ENCODE results near the gene CERS2.

The CERS2 gene

DNA sequence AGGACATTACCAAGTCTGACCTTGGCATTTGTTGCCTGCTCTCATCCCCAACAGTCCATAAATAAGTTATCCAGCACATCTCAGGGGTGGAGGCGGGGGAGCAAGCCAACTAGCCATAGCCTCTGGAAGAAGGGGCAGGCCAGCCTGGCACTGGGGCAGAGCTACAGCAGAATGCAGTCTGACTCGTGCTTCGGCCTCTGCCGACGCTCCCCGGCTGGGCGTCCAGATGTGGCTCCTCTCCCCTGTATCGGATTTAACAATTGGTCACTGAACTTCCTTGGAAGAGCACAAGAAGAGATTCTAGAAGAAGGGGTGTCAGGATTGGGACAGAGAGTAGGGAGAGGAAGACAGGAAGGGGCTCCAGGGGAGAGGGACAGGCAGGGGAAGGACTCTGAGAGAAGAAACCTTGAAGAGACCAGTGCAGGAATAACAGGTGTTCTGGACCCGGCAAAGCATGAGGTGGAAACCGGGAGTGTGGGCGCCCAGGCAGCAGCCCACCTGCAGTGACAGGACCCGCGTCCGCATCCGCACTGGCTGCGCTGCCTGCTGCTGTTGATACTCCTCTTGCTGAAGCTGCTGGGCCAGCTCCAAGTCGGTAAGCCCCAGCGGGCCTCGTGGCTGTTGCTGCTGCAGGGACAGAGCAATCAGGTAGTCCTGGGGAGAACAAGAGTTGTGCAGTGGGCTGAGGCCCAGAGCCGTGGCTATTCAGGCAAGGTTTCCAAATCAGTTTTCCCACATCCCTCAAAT, 22.7 kb upstream of the CERS2 start:
- DNase-seq: no peak

DNA sequence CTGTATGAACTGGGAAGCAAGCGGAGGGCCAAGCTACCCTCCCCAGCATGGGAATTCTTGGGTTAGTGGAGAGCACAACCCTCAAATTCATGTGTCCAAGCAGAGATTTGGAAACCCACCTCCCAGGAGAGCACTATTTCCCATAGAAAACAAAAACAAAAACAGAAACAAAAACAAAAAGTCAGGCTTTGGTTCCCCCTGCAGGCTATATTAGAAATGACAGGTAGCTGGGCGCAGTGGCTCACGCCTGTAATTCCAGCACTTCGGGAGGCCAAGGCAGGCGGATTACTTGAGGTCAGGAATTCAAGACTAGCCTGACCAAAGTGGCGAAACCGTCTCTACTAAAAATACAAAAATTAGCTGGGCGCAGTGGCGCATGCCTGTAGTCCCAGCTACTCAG, 21.3 kb upstream of the CERS2 start:
- DNase-seq: no peak

DNA sequence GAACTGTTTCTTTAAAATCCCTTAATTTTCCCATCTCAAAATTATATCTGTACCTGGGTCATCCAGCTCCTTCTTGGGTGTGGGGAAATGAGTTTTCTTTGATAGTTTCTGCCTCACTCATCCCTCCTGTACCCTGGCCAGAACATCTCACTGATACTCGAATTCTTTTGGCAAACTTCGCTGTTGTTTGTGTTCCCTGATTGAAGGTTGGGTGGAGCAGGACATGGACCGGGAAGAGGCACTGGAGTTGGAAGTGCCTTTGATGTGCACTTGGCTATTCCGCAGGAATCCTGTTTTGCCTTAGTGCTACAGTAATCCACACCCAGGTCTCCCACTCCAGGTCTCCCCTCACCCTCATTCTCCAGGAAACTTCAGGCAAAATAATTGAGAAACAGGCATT, 20.8 kb upstream of the CERS2 start:
- no peak for DNase-seq

DNA sequence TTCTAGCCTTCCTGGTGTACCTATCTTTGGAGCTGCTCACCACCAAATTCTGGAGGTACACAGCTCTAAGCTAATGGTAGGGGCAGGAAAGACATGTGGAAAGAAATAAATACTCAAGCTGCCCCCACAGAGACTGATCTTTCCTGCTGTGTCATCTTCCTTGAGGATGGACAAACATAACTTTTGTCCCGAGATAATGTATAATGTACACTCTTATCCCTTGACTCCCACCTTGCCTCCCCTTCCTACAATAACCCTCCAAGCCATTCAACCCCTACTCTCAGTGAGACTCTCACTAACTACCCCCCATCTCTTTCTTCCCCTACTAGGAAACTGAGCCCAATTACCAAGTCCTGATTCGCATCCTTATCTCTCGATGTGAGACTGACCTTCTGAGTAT, 19.6 kb upstream of the CERS2 start:
- no peak for DNase-seq

DNA sequence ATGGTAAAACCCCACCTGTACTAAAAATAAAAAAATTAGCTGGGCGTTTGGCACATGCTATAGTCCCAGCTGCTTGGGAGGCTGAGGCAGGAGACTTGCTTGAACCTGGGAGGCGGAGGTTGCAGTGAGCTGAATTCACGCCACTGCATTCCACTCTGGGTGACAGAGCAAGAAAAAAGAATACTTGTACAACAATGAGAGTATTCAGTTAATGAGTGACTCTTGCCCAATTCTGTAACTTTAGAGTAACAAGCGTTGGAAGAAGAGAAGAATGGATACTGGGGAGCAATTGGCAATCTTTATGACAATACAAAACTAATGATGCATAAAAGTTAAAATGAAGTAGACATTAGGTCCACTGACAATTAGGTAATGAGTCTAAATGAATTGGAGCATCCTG, 18.0 kb upstream of the CERS2 start:
- no peak for DNase-seq

DNA sequence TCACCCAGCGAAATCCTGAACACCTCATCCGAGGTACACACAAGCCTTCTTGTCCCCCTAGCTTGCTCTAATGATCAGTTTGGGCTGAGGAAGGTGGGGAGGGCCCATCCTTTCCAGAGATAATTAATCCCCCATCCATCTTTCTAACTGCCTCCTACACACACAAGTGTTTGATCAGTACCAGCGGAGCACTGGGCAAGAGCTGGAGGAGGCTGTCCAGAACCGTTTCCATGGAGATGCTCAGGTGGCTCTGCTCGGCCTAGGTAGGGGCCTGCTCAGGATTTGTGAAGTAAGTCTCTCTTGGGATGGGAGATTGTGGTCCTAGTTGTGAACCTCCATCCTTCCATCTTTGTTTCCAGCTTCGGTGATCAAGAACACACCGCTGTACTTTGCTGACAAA, 13.3 kb upstream of the CERS2 start:
- DNase-seq: no peak

DNA sequence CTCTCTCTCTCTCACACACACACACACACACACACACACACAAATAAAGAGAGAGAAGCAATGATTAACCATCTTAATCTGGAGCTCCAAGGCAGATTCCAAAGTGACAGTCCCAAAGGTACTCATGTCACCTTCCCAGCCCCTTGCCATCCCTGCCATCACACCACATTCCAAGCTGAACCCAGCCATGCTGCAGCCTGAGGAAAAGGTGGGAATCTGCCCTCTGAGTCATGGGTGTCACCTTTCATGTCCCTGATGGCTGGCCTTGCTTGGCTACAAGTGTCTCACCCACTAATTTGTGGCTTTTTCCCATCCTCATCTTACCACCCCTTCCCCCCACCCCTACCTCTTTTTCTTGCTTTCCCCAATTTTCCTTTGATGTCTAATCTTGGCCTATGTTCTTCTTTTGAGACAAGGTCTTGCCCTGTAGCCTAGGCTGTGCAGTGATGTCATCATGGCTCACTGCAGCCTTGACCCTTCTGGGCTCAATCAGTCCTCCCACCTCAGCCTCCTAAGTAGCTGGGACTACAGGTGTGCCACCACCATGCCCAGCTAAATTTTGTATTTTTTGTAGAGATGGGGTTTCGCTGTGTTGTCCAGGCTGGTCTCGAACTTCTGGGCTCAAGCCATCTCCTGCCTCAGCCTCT, 10.7 kb upstream of the CERS2 start:
- no peak for DNase-seq

DNA sequence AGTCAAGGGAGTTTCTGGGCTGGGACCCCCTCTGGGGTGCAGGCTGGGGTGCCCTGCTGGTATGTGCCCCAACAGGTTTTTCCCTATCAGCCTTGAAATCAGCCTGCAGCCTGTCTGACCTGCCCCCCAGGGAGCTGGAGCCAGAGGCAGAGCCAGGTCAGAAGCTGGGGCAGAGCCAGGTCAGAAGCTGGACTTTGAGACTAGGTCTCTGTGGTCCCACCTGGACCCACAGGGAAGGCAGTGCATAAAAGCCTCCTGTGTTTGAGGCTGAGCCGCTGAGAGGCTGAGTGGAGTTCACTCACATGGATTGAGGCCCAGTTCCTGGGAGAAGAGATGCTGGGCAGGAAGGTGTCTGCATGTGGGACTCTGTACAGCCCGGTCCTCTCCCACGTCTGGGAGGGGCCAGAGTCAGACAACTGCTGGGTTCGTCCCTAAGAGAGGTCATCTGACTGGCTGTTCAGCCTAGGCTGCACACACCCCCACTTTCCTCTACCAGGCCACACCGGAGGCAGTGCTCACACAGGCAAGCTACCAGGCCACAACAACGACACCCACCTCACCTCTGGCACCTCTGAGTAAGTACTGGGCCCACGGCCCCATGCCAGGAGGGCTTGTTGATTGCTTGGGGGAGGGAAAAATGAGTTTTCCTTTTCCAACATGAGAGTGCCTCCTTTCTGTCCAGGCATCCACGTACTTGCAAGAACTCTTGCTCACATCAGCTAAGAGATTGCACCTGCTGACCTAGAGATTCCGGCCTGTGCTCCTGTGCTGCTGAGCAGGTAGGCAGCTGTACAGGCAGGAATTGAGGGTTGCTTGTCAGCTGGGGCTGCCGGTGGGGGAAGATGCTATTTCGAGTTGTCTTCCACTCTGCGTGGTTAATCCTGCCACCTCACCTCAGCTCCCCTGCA, 7.4 kb upstream of the CERS2 start, which contains the start of gene ANXA9:
Gene ANXA9, plus strand, starts transcription at position 488 of the 908 bp plus-strand sequence. CDS start 814 bp downstream, outside the sequence.
- no peak for DNase-seq

DNA sequence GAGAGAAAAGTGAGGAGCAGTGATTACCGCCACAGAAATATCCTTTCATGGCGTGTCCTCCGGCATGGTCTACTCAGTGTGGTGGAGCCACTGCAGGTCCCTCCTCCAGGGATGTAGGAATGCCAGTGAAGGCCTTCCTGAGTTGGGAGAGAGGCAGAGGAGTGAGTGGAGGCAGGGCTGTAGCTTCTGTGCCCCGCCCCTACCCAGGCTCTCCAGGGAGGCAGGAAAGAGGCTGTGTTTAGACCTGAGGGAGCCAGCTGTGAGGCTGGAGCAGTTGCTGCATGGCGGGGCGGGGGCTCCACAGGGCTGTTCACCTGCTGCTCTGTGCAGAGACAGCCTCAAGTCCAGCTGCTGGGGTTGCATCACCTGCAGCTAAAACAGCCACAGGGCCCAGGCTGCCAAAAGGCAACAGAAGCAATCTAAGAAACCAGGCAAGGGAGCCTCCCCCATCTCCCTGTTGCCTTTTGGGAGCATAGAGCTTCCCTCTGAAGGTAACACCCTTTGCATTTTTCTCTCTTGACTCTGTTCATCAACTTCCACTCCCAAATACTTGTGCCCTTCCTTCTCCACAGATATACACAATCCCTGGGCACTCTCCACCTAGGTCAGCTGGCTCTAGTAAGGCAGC, 6.7 kb upstream of the CERS2 start:
- no peak for DNase-seq

DNA sequence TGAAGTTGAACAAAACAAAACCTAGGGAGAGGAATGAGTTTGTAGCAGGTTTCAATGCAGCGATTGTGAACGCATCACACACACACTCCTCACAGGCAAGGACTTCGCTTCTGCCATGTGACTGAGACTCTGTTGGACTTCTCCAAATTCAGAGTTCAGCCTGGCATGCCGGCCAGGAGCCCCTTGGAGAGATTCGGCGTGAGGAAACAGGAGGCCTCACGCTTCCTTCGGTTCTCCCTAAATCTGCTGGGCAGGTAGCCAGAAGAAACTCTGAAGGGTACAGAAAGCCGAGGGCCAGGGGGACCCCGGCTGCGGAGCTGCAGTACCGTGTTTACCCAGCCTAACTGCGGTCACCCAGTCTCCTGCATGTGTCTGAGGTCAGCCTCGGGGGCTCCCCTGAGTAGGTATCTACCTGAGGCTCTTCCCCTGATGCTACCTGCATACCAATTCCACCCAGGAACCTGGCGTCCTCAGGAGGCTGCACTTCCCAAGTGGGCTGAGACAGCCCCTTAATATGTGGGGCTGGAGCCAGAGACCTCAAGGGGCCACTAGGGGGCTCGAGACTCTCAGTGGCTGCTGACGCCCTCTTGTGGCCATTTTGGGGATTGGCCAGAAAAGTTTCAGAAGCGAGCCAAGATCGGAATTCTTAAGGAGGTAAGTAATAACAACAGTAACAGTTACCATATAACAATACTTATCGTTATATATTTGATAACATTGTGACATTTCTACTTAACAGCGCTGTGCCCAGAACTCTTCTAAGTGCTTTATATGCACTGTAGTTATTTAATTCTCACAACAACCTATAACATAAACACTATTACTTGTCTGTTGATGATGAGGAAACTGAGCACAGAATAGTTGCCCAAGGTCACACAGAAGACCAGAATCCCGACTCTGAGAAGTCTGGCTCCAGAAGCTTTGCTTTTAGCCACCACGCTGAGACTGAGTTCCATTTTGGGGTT, 4.7 kb upstream of the CERS2 start:
- DNase-seq: peak; percentile 61

DNA sequence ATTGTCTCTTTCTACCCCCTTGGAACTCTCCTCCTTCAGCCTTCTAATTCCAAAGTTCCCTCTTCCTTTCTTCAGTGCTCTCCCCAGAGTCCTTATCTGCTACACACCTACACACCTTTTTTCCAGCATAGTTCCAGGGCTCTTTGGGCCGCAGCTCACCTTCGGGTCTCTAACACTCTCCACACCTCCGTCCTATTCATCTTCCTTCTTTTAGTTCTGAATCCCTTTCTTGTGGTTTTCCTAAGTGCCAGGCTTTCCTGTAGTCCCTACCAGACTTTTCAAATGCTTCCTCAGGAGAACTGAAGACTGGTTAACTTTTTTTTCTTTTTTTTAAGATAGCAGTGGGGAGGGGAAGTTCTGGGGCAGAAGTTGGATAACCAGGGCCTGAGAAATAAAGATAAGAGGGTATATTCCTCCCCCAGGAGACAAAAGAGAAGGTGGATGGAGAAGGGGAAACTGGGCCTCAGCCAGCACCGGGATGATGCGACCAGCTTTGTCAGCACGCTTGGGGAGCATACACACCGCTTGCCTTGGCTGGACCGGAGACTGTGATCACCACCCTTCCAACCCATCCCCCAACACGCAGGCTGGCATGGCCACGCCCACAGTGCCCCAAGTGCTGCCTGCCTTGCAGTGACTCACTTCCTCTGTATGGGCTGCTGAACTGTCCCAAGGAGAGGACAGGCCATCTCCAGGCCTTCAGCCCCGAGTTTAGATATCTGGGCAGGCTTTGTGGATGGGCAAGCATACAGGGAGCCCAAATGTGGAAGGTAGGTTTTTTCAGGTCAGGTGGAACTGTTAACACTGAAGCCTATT, 2.5 kb upstream of the CERS2 start:
- no peak for DNase-seq

DNA sequence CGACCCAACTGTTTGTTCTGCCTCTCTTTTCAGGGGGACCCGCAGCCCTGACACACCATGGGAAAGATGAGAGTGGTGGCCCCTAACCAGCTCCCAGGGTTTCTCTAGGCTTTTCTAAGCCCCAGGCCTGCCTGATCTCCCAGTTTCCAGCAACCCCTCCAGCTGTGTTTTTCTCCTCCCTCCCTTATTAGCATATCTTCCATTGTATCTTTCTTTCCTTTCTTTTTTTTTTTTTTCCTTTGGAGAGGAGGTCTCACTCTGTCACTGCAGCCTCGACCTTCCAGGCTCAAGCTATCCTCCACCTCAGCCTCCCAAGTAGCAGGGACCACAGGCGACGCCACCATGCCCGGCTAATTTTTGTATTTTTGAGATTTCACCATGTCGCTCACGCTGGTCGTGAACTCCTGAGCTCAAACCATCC, 1.8 kb upstream of the CERS2 start:
- DNase-seq: no peak

DNA sequence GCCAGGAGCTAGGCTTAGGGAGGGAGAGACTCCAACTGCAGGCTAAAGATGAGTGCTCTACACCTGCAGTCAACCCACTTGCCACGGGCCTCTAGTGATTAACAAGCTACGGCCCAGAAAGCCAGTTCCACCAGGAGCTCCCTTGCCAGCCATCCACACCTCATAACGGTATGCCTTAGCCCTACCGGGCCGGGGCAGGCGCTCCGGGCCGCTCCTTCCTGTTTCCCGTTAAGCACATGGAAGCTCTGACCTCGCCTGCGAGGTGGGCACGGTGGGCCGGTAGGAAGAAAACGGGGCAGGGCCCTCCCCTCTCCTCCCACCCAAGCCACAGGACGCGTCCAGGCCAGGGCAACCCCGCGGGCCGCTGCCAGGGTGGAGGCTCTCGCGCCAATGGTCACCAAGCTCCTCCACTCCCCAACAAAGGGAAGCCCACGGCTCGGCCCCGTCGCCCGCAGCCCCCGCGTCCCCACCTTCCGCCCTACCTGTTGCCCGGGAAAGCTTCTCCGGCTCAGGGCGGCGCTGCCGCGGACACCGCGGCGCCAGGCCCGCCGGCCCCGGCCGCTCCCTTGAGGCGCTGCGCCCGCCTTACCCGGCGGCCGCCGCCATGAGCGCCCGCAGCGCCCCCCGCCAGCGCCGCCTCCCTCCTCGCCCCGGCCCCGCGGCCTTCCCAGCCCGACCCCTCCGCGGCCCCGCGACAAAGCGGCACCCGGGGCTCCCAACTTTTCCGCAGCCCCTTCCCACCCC, 627 bp downstream of the CERS2 start:
- DNase-seq: no peak

DNA sequence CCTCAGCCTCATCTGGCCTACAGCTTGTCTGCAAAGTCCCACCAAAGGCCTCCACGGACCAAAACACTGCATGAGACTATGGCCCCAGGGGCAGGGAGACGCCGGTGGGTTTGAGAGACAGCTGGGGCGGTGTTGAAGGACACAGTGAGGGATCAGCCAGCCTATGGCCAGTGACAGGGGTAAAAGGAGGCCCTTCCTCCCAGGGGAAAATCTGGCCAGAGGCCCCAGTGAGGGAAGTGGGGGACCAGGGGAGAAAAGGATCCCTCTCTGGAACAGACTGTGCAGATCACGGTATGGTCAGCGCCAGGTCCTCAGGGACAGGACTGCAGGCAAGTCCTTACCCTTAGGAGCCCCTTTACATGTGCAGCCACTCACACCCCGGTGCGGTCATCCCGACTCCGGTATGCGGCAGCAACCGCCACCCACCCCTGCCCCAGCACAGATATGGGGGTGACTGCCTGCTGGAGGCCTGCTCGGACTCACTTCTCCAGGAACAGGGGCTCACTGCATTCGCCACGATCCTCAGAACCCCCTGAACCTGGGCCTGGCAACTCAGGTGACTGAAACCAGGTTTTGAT, 1.3 kb downstream of the CERS2 start:
- DNase-seq: no peak

DNA sequence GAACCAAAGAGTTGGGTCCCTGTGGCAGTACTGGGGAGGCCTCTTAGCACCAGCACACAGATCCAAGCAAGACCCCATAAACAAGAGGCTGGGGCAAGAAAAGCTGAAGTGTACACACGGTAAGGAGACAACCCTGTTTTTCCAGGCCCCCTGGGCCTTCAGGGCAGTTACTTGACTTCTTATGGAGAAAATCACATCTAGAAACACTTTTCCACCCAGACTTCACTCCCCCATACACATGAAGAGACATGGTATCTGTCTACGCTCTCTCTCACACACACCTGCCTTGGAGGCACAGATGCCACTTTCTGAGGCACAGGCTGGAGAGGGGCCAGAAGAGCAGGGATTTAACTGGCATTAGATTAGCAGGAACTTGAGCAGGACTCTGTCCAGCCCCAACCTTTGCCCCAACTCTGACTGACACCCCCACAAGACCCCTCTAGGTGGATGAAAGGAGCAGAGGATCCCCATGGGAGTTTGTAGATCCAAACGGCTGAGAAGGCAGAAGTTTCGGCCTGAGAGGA, 2.2 kb downstream of the CERS2 start:
- no peak for DNase-seq

DNA sequence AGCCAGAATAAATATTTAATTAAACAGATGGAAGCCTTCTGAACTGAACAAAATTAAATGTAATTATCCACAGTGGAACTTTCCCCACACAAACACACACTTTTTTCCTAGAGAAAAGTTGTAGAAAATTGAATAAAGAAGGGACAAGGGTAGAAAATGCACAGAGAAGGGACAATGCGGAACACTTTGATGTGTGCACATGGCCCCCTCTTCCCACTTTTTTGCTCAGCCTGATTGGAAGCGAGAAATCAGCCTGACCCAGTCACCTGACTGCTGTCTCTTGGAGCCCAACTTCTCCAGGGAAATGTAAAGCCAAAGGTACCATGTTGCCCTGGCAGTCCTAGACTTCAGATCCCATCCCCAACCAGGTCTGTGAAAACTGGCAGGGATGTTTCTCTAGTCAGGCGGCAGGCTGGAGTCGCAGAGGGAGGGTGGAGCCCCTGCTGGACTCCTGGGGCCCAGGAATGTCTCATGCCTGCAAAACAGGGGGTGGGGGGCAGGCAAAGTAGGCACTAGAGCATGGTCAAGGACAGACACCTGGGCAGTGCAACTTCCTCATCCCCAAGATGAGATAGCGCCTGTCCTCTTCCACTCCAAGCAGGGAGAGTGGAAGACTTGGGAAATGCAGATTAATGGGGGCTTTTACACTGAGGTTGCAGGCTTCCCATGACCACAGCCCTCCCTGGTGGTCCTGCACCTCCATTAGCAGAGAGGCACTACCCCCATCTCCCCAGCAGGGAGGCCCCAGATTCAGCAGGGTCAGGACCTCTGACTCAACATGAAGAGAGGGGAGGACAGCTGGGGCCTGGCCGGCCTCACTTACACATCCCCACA, 2.8 kb downstream of the CERS2 start:
- DNase-seq: no peak

DNA sequence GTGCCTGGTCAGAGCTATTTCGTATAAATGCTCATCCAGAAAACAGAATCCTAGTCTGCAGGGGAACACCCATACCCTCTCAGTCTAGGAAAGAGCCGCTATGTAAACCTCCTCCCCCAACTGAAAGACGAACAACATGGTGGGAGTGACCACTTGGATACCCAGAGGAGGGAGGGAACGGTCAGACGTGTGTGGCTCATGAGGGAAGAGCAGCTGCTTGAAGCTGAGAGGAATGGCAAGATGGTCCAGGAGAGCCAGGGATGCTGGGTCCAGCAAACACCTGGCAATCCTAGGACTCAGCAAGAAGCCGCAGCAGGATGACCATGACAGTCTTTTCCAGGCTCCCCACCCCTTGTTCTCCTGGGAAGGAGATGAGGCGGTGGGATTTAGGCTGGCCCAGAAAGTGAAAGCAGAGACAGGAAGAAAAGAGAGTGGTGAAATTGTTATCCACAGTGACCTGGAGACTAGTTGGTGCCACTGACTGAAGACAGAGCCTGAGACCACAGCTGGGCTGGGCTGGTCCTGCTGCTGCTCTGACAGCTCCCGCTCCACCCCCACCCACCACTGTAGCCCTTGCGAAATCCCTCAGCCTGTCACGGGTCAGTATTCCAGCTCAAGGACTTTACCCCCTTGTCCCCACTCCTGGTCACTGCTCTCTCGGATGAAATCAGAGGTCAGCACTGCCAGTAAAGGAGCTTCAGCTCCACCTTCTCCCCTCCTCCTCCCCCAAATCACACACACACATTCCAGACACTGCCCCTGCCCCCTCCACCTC, 3.6 kb downstream of the CERS2 start:
- DNase-seq: no peak

DNA sequence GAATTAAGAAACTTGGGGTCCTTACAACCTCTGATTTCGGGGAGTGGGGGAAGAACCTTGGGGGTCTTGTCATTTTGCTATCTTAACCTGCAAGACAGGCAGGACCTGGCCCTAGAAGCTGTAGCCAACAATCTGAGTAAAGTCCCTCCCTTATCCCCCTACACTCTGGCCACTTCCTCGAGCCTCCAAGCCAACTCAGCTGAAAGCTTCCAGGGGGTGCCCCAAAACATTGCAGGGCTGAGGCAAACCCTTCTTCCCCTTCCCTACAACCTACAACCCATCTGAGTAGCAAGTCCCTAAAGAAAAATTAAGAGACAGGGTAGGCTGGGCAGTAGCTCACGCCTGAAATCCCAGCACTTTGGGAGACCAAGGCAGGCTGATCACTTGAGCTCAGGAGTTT, 5.0 kb downstream of the CERS2 start:
- no peak for DNase-seq

Measured in NCI-H446 treated with DMSO at 0.1 percent for 48 hours (cell line).